Hypothalamus (tissue), 51 donors: ENCODE data around the gene CD244.

Experiments used
- DNase-seq, 51 donors: peaks; one replicate each; lab custom pipeline; 2025; lab: John Stamatoyannopoulos, UW

CD244 gene

DNA sequence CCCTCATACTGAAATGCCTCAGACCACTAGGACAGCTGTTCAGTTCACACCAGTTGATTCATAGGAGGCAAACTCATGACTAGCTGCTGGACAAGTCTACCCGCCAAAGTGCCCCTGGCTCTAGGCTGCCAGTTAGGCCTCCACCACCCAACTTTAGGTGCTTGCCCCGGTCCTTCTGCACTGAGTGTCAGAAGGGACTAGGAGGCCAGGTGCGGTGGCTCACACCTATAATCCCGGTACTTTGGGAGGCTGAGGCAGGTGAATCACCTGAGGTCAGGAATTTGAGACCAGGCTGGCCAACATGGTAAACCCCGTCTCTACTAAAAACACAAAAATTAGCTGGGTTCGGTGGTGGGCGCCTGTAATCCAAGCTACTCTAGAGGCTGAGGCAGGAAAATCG lies 47.8 kb downstream of the CD244 start:
- DNase-seq, result no peak

- no peak for DNase-seq
Measured at GRCh38 chr1:160814316-160814715, 48.4 kb downstream of the CD244 start.

- DNase-seq, result no peak
Measured at GRCh38 chr1:160813215-160813614, 49.5 kb downstream of the CD244 start.

DNA sequence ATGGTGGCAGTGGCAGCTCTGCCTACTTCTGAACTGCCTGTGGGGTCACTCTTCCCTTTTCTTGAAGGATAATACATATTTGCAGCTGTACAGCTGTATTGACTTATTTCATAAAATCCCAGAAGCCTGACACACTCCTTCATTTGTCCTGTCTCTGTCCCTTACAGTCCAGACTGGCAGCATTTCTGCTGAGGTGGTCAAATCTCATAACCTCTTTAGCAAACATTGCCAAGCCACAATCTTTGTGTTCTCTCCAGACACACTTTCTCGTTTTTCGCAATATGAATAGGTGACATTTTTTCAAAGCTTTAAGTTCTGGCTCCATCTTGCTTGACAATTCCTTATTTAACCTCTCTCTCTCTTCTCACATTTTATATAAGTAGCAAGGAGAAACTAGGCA lies 51.5 kb downstream of the CD244 start:
- DNase-seq, result no peak

GRCh38 chr1:160810486-160810885 lies 52.2 kb downstream of the CD244 start:
- no peak for DNase-seq

DNA sequence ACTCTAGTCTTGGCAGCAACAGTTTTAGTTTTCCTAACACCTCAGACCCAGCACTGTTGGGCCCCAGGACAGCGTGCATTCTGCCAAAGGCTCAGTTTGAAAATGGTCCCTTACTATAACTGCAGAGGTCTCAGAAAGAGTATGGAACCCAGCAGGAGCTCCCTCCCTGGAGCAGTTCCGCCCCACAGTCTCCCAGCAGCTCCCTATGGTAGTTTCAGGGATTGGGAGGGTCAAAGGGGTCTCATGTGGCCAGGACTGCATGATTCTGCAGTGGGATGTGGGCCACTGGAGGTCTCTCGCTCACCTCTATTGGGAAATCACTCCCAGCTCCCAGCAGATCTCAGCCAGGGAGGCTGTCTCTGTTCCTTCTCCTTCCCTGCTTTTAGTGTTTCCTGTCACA lies 54.4 kb downstream of the CD244 start:
- no peak for DNase-seq

DNA sequence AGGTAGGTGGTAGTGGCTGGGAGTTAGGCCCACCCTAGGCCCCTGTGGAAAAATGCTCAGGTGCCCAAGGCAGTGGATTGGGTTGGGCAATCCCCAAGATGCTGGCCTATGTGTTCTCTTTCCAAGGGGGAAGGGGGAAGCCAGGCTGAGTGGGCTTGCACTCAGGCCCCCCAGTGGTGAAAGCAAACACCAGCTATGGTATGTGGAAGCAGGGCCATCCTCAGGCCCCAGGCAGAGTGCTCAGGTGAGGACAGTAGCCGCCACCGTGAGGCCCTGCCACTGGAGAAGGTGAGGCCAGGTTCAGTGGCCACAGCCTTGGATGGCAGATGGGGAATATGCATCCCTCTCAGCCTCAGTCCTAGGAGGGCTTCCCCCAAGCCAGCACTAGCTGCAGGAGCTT lies 54.9 kb downstream of the CD244 start:
- DNase-seq, result no peak

GRCh38 chr1:160807247-160807646 lies 55.4 kb downstream of the CD244 start:
- DNase-seq, result no peak

- DNase-seq, result no peak
Measured at GRCh38 chr1:160806784-160807183, 55.9 kb downstream of the CD244 start.

DNA sequence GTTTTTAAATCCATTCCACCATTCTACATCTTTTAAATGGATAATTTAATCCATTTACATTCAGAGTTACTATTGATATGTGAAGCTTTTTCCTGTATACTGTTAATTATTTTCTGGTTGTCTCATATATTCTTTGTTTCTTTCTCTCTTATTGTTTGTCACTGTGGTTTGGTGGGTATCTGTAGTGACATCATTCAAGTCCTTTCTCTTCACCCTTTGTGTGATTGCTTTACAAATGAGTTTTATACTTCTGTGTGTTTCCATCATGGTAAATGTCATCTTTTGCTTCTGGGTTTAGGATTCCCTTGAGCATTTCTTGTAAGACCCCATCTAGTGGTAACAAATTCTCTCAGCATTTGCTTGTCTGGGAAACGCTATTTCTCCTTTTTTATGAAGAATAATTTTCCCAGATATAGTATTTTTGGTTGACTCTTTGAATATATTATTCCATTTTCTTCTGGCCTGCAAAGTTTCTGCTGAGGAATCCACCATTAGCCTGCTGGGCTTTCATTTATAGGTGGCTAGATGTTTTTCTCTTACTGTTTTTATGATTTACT lies 56.5 kb downstream of the CD244 start:
- DNase-seq, result no peak

DNA sequence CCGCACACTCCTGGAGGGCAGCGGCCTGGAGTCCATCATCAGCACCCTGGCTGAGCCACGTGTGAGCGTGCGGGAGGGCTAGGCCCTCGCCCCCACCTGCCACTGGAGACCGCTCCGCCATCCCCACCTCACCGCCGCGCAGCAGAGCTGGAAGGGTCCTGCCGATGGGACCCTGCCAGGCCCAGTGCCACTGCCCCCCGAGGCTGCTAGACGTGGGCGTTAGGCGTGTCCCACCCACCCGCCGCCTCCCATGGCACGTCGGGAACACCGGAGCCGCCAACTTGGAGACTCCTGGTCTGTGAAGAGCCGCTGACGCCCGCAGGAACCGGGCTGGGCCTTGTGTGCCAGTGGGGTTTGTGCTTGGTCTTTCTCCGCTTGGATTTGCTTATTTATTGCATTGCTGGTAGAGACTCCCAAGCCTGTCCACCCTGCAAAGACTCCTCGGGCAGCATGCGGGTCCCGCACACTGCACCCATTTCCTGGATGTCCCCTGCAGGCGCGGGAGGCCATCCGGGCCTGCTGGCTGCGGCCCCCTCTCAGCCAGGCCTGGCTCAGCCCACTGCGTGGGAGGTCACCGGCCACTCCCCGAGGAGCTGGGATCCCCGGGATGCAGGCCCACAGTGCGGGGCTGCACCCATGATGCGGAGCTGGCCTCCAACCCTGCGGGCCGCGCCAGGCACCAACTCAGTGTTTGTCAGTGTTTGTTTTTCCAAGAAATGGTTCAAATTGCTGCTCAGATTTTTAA lies 60.7 kb downstream of the CD244 start:
- DNase-seq, result no peak

DNA sequence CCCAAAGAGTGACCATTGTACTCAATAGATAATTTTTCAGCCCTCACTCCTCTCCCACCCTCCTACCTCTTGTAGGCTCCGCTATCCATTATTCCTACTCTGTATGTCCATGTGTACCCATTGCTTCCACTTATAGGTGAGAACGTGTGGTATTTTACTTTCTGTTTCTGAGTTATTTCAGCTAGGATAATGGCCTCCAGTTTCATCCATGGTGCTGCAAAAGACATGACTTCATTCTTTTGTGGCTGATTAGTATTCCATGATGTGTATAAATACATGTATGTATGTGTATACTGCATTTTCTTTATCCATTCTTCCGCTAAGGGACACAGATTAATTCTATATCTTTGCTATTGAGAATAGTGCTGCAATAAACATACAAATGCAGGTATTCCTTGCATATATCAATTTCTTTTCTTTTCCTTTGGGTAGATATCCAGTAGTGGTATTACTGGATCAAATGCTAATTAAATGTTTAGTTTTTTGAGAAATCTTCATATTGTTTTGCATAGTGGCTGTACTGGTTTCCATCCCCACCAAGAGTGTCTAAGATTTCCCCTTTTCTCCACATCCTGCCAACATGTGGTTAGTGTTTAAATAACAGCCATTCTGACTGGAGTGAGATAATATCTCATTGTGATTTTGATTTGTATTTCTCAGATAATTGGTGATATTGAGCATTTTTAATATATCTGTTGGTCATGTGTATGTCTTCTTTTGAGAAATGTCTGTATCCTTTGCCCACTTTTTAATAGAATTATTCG lies 61.9 kb downstream of the CD244 start:
- DNase-seq, result no peak

DNA sequence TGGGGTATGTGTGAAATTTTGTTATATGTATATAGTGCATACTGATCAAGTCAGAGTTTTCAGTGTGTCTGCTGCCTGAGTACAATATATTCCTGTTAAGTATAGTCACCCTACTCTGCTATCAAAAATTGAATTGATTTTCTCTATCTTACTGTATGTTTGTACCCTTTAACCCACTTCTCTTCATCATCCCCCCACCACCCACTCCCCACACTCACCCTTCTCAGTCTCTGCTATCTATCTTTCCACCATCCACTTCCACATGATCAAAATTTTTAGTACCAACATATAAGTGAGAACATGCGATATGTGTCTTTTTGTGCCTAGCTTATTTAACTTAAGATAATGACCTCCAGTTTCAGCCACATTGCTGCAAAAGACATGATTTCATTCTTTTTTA lies 62.5 kb downstream of the CD244 start:
- no peak for DNase-seq

DNA sequence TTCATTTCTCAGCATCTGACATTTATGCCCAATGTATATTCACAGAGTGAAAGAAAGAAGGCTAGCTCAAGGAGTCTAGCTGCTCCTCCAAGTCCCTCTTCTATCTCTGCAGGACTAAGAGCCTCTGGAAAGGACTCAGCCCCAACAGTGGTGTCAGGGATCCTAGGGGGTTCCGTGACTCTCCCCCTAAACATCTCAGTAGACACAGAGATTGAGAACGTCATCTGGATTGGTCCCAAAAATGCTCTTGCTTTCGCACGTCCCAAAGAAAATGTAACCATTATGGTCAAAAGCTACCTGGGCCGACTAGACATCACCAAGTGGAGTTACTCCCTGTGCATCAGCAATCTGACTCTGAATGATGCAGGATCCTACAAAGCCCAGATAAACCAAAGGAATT lies 63.0 kb downstream of the CD244 start:
- DNase-seq, result no peak

DNA sequence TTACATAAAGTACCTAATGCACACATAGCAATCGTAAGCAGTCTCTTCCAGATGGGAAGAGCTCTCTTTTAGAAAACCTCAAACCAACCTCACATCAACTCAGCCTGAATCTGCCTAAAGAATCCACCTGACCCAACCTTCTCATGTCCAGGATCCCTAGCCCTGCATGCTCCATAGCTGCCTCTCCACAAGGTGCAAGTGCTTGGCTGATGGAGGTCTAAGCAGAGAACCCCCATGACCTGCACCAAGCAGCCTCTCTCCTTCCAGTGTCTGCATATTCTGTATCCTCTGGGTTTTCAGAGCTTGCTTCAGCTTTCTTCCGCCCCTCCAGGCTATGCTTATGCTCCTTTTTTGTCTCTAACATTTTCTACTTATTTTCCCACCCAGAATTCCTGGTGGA lies 64.2 kb downstream of the CD244 start:
- DNase-seq, result no peak

DNA sequence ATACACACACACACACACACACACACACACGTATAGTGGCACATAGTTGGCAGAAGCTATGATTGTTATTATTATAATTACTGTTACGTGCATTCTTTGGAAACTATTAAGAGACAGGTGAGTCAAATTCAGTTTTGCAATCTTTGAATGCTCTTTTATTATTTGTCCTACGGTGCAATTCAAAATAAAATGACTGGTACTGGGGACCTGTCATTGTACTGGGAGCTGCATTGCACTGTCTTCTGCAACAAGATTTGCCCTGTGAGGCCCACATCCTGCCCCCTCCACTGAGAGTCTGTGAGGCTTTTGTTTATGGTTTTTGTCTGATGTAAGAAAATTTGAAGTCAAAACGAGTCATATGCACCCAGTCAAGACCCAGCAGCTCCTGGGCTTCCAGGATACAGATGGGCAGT lies 64.8 kb downstream of the CD244 start:
- DNase-seq, result no peak

- no peak for DNase-seq
Measured at GRCh38 chr1:160797271-160797709, 65.4 kb downstream of the CD244 start.

DNA sequence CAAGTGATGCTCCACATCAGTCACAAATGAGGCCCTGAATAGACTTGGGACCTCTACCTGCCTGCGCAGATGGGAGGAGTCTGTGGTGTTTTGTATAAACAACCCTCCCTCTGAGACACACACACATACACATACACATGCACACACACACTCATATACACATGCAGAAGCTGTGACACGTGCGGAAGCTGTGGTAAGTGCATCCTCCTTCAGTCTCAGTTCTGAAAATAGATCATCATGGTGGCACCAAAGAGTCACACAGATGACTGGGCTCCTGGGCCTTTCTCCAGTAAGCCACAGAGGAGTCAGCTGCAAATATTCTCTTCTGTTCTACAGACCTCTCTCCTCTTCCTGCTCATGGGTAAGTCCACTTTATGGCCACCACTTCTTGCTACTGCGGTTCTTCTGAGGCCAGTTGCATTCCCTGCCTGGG lies 66.7 kb downstream of the CD244 start, which contains the start of gene LY9:
TSS of gene LY9 (plus strand) at position 224 of the 433 bp plus-strand sequence. CDS start at position 238, 14 bp downstream.
- DNase-seq, result no peak

DNA sequence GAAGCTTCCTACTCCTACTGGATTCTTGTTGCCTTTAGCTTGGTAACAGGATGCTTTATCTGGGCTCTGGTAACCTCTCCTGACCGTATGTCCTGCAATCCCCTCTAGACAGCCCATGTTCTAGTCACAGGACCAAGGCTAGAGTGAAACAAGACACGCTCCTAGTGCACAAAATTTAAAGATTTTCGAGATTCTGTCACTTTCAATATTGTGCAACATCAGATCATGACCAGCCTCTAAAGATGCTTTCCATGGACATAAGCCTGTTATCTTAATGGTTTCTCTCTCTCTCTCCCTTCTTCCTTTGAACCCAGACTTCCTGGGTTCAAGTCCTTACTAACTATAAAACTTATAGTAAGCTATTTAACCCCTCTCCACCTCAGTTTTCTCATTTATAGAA lies 68.3 kb downstream of the CD244 start:
- DNase-seq, result no peak

DNA sequence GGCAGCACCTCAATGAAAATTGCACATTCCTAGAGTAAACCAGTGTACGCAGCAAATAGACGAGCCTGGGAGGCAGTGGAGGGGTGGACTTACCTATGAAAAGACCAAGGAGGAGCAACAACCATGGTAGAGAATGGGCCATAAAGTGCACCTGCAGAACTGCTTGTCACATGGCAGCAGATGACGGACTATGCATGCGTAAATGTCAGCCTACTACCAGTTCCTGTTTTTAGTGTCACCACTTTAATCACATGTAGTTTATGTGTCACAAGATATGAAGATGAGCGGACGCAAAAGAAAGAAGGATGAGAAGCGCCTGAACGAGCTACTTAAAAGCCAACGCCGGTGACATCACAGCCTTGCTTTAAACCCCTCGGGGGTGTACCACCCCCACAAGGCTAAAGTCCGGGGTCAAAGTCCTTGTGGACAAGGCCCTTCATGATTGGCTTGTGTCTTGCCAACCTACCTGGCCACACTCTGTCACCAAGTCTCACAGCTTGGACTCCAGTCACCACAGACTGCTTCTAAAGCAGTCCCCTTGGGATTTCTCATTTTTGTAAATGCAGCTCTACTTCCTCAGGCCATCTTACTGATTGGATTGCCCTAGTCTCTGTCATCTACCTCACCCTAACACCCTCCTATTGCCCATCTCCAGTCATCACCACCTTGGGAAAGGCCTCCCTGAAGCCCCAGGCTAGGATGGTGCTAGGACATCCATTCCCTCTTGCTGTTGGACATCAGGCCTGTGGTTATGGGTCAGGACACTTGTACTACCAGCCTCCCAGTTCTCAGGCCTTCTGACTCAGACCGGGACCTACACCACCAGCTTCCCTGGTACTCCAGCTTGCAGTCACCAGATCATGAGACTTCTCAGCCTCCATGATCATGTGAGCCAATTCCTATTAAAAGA lies 72.7 kb downstream of the CD244 start:
- no peak for DNase-seq
